T-helper 2 cell treated with Interferon-gamma antibody and Interleukin-4, amounts not matched to agents 100 ng/mL and 5 ng/mL, for 36 hours (primary cell): ENCODE measurements around the gene PDIA2. TPM values are rescaled to one million over a fixed set of nuclear protein-coding genes. Genes with fewer than 3 reads are reported as not detected.
"Not testable (repeated sequence)": the region's sequence is repeated elsewhere in the genome, so short reads cannot be mapped to it uniquely, and the experiment has no call there.

Source experiments
- intact Hi-C: fragments of 100-400 bp; cut with micrococcal nuclease; formaldehyde crosslinking; loops from one replicate; pipeline ENCODE4 v1.15.1; 2023
- total RNA-seq: library from RNA; stranded (reverse); gene quantifications from 2 replicates; pipeline ENCODE4 v1.2.3, GENCODE V29; 2022

PDIA2 gene
- total RNA-seq, 1 donor from 2014 or later = not detected

DNA sequence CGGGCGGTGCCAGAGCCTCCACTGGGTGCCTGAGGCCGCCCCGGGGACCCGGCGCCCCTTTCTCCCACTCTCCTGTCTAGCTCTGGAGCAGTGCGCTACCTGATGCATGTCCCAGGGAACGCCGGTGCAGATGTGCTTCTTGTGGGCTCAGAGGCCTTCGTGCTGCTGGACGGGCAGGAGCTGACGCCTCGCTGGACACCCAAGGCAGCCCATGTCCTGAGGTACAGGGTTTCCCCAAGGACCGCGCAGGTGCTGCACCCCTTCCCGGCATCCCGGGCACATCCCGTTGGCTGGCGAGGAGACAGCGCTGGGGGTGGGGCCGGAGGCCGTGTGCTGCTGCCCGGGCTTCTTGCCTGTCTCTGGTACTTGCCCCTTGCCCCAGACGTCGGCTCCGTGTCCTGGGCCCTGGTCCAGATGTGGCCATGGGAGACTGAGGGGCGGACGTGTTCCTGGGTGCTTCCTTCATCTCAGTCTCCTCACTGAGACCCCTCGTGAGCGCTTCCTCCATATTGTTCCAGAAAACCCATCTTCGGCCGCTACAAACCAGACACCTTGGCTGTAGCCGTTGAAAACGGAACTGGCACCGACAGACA, 19.7 kb upstream of the PDIA2 start:
- intact Hi-C loops = no loop called here

DNA sequence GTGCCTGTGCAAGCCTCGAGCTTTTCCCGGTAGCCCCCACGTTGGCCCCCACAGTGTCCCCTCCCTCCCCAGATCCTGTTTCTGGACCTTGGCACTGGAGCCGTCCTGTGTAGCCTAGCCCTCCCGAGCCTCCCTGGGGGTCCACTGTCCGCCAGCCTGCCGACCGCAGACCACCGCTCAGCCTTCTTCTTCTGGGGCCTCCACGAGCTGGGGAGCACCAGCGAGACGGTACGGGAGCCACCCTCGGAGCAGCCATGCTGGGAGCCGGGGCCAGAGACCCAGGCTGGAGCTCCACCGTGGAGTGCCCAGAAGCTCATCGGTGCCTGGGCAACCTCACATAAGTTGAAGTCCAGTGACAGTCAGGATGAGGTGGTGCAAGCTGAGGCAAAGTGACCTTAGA, 19.0 kb upstream of the PDIA2 start:
- intact Hi-C loops = no loop called here

DNA sequence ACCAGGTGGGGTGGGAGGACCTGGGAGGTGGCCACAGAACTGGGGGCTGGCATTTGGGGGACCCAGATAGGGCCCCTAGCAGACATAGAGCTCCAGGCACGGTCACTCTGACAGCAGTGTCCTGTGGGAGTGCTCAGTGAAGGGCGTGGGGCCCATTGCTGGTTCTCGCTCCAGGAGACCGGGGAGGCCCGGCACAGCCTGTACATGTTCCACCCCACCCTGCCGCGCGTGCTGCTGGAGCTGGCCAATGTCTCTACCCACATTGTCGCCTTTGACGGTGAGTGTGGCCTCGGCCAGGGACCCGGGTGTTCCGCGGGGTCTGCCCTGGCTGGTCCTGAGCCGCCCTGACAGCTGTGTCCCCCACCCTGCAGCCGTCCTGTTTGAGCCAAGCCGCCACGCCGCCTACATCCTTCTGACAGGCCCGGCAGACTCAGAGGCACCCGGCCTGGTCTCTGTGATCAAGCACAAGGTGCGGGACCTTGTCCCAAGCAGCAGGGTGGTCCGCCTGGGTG, 18.5 kb upstream of the PDIA2 start:
- intact Hi-C loops = no loop called here

DNA sequence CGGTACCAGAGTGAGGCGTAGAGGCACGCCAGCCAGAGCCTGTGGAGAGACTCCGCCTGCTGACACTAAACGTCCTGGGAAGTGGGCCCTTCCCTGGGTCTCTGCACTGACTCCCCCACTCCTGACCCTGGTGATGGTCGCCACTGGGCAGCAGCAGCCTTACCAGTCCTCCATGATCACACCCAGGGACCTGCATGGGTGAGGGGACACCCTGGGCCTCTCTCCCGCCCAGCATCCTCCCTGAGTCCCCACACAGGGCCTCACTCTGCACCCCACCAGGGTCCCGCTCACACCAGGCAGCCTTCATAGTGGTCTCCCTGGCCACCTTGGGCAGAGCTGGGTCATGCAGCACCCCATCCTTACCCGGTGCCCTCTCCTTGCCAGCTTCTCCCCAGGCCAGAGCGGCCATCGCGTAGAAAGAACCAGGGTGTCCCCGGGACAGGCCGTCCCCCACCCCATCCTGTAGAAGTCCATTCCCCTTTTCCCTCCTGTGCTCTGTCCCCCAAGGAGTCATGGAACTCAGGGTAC, 17.9 kb upstream of the PDIA2 start:
- intact Hi-C loops = no loop called here

DNA sequence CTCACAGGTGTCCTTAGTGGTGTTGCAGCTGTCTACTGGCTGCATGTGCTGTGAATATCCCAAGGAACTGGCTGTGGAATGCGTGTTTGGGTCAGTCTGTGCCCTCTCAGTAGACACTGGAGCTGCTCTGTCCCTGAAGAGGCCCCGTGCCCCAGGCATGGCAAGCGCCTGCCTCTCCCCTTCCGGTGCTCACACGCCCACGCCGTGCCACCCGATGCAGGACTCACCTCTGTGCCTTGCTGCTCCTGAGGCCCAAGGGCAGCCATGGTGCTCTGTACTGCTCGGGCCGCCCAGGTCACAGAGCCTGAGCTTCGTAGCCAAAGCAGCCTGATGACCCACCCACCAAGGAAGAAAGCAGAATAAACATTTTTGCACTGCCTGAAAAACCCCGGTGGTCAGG, 17.3 kb upstream of the PDIA2 start:
- intact Hi-C loops = no loop called here

DNA sequence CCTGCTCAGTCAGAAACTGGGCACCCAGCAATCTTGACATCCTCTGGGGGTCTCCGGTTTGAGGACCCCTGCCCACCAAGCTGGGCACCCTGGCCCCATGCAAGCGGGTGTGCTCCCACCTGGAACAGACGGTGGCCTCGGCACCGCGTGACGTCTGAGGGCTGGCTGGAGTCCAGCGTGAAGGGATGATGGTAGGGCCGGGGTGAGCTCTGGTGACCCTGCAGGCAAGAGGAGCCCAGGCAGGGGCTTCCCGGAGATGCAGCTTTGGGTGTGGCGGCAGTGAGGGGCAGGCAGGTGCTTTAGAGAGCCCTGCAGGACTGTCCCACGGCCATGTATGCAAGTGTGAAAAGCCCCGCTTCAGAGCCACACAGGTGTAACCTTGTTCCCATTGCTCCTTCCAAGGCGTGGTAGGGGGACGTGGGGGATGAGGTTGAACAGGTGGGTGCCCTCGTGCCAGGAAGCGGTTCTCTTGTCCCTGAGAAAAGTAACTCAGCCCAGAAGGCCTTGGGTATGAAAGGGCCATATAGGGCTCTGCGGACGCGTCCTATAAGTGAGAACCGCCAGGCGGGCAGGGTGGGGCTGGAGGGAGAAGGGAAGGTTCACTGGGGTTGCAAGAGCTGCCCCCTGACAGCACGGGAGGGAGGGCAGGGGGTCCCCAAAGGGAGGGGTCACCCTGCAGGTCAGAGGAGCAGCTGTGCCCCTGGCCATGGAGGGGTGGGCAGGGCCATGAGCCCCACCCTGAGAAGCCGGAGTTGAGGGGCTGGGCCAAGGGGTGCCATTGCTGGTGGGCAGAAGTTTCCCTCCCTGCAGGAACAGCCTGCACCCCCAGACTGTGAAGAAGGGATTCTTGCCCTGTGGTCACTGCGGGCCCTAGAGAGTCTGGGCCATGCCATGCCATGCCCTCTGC, 16.5 kb upstream of the PDIA2 start:
- intact Hi-C loops = no loop called here

DNA sequence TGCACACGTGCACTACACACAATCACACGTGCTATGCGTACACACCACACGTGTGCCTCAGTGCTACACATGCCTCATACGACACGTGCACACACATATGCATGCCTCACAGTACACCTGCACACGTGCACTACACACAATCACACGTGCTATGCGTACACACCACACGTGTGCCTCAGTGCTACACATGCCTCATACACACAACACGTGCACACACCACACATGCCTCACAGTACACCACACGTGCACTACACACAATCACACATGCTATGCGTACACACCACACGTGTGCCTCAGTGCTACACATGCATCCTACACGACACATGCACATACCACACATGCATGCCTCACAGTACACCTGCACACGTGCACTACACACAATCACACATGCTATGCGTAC, 15.4 kb upstream of the PDIA2 start:
- intact Hi-C loops = not testable (repeated sequence)

DNA sequence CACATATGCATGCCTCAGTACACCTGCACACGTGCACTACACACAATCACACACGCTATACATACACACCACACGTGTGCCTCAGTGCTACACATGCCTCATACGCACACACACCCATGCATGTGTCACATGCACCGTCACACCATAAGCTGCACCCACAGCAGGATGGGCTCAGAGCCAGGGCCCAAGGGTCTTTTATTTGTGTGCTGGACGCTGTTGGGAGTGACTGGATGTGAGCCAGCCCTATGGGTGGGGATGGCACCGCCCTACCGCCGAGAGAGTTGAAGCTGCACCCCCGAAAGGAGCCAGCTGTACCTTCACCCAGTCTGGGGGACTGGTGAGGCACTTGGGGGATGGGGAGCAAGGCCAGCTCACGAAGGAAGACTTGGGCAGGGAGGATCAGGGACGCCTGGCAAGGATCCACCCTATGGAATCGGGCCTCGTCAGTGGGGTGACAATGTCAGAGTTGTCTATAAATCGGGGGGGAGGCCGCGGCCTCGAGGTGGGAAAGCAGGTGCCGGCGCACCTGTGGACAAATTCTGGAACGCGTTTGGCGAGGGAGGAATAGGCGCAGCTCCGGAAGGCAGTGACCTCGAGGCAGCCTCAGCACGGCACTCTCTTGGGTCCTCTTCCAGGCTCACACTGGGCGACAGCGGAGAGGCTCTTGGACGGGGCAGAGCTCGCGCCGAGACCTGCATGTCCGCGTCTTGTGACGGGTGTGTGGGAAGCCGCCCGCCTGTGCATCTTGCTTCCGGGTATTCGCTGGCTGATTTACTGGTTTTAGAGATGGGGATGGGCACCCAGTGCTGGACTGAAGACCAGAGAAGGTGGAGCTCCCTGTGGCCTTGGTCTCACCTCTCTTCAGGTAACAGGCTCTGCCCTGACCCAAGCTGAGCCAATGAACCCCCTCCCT, 14.6 kb upstream of the PDIA2 start:
- intact Hi-C loops = no loop called here

DNA sequence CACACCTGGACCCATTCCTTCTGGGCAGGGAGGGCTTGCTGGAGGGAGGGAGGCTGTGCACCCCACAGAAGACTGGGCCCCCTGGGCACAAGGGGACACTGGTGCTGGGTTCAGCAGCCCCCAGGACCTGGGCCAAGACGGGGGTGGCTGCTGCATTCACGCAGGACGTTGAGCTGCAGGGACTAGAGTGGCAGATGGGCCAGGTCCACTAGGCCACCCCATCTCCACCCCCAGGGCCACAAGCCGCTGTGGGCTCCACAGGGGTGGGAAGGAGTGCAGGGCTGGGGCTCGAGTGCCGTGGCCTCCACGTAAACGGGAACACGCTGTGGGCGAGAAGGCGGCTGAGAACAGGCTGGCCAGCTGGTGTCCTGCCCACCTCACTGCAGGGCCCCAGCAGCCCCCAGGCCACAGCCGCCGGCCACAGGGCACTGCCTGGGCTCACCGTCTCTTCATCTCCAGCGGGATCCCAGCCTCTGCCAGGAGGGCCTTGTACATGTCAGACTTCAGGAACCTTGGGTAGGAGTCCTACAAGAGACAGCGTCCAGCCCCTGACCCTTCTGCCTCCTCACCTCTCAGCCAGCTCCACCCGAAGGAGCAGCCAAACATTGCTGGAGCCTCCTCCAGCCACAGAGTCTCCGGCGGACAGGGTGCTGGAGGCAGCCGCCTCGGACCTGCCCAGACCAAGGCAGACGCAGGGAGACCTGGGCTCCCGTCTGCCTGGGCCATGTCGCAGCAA, 13.7 kb upstream of the PDIA2 start:
- intact Hi-C loops = no loop called here

DNA sequence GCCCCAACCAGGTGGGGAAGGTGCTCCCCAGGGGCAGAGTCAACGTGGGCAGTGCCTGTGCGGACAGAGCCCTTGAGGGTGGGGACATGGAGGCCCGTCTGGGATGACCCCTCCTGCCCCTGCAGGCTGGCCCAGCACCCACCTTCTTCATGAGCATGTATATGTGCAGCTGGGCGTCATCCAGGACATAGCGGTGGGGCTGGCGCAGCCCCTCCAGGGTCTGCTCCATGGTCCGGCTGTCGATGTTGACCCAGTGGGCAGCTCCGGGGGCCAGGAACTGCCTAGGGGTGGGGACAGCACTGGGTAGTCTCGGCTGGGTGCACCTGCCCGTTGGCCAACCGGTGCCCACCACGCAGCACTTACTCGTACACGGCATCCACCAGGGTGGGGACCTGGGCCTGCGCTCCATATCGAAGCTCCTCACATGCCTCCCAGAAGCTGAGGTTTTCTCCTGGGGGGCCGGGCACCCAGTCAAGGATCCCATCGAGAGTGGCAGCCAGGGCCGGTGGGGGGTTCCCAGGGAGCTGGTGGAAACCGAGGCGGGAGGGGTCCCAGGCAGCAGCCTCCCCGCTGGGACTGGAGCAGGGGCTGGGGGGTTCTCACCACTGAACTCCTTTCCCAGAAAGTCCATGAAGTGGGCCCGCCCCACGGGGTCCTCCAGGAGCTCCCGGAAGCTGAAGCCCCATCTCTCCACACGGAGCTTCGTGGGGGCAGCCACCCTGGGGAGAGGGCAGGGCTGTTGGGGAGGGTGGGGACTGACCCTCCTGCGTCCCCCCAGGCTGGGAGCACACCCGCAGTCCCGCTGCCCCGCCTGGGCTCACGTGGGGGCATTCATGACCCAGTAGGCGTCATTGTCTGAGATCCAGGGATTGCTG, 12.3 kb upstream of the PDIA2 start:
- intact Hi-C loops = no loop called here

DNA sequence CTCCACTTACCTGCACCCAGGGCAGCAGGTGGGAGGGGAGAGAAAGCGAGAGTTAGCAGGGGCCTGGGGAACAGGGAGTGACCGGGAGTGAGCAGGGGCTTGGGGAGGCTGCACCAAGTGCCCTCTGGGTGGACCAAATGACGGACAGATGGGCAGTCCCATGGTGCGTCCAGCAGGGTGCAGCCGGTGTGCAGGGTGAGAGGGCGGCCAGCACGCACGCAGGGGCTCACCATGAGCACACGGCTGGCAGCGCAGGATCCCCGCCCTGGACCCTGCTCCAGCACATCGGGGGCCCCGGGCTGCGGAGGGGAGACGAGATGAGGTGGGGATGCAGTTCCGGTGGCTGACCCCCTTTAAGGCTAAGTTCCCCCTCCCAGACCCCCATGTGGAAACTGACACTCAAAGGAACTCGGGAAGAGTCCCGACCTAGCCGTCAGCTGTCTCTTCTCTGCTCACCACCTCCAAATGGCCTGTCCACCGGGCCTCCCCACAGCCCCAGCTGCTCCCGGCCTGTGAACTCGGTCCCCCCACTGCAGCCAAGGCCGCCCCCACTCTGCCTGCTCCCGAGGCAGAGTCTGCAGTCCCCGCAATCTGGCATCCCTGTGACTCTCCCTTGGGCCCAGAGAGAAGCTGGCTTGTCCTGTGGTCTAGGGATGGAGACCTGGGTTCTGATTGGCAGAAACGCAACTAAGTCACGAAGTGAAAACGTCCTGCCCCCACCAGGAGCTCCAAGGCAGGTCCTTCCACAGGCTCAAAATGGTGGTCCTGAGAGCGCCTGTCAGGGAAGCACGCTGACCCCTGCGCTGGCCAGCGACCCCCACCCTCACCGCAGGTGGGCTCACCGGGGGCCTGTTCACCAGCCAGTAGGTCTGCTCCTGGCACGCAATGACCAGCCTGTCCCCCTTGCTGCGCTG, 10.1 kb upstream of the PDIA2 start:
- intact Hi-C loops = no loop called here

DNA sequence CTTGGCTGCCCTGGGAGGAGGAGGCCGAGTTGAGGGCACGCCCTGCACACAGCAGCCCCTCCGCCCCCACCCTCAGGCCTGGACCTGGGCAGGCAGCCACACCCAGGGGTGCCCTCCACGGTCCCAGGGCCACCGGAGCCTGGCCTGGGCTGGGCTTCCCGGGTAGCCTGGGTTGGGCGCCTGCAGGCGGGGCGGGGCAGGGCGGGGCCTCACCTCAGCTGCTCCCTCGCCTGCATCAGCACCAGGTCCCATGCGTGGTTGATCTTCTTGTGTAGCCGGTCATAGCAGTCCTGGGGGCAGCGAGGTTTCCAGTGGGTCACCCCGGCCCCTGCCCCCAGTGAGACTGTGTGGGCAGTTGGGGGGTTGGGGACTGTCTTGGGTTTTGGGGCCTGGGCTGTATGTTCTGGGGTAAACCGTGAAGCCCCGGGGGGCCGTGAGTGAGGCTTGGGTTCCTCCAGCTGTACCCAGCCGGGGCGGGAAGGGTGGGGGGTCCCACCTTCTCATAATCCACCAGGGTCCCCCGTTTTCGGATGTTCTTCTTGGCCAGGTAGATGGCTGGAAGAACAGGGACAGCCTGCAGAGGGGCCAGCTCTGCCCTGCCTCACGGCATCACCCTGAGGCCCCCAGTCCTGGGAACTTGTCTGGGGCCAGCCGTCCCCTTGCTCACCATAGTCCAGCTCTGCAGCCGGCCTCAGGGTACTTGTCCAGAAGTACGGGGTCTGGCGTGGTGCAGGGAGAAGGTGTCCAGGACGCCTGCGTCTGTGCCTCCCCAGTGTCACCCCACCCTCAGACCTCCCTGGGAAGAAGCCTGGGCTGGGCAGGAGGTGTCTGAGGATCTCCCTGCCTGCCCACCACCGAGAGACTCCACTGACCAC, 9.2 kb upstream of the PDIA2 start:
- intact Hi-C loops = no loop called here

DNA sequence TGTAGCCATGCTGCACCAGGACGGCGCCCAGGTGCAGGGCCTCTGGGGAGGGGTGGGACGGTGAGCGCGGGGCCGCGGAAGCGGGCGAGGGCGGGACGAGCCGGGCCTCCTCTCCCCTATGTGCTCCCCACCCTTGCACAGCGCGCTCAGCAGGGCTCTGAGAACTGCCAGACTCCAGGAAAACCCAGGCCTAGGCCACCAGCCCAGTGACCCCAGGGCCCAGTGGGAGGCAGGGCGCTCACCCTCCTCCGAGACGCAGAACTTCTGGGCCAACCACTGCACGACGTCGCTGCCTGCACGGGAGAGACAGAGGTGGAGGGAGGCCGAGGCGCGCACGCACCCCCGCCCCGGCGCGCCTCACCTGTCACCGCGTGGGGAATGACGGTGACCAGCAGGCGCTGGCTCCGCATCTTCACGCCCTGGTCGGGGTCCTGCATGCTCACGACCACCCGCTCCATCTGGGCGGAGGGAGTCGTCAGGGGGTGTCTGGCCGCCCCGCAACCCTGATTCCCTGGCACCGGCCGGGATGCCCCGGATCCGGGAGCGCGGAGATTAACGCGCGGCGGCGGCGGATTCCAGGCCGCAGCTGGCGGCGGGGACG, 7.8 kb upstream of the PDIA2 start:
- intact Hi-C loops = no loop called here

DNA sequence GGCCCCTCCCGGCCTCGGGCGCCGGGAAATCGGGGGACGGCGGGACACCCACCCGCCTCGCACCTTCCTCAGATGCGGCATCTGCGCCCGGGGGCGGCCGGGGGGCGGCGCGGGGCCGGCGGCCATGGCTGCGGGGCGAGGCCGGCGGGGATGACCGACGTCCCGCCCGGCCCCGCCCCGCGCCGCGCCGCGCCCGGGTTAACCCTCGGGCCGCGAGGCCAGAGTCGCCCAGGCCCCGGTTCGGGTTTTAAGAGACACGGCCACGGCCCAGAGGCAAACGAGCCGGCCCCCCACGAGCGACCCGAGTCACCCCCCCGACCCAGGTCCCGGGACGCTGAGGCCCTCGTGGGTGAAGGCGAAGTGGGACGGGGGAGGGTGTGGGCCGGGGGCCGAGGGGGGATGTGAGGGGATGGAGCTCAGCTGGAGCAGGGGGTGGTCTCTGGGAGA, 7.2 kb upstream of the PDIA2 start, which contains the start of gene RGS11:
TSS of gene RGS11 (minus strand) at position 159 of the 447 bp plus-strand sequence. CDS start at position 126, 33 bp downstream.
- intact Hi-C loops = no loop called here

DNA sequence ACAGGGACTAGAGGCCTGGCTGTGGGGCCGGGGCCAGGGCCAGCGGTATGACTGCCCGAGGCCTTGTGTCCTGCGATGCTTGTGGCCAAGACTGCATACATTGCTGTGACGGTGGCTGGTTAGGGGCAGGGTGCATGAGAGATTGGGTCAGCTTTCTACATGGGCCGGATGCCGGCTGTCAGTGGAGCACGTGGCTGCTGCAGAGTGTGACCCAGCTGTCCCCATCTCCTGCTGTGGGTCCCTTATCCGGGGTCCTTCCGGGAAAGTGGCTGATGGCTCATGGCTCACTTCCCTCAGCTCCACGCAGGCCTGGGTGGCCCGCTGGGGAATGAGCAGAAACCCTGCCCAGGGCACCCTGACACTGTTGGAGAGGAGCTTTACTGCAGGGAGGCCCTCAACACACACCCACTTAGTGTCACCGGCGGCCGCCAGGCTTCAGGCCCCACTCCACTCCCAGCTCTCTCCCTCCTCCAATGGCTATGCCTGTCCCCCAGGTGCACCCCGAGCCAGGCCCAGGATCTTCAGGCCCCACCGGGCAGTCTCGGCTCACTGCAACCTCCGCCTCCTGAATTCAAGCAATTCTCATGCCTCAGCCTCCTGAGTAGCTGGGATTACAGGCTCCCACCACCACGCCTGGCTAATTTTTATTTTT, 6.4 kb upstream of the PDIA2 start:
- intact Hi-C loops = no loop called here

DNA sequence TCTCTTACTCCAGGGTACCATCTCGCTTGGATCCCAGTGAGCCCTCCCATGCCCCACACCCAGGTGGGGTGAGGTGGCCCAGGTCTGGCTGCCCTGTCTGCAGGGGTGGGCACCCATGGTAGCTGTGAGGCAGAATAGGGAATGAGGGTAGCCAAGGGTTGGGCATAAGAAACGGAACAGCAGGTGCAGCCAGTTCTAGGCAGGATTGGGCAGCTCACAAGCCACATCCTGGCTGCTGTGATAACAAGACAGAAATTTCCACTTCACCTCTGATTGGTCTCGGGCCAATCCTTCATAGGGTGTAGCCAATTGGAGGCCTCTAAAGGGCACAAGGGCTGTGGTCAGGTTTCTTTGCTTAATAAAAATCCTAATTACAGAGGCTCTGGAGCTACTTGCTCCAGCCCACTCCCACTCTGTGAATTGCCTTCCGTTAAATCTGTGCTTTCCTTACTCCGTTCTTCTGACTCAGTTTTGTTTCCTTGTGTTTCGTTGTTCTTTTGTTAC, 4.0 kb upstream of the PDIA2 start:
- intact Hi-C loops = loop anchor here (2.0 kb wide), 1 partner anchor 44 kb away; the partner anchor contains the start of gene FAM234A
